Skeletal muscle cell (primary cell): Measurements from ENCODE around the gene PCBP2.

Source experiments
- DNase-seq: peaks from one replicate; pipeline ENCODE4 v3.0.0-alpha.2; 2010; ENCODE audit warnings: low read depth
- H3K4me3 ChIP-seq: 2 replicates; pipeline ENCODE4 v1.5.1; 2011; ENCODE audit warnings: low read depth, mild to moderate bottlenecking, control low read depth, low read length, moderate library complexity

Gene PCBP2

DNA sequence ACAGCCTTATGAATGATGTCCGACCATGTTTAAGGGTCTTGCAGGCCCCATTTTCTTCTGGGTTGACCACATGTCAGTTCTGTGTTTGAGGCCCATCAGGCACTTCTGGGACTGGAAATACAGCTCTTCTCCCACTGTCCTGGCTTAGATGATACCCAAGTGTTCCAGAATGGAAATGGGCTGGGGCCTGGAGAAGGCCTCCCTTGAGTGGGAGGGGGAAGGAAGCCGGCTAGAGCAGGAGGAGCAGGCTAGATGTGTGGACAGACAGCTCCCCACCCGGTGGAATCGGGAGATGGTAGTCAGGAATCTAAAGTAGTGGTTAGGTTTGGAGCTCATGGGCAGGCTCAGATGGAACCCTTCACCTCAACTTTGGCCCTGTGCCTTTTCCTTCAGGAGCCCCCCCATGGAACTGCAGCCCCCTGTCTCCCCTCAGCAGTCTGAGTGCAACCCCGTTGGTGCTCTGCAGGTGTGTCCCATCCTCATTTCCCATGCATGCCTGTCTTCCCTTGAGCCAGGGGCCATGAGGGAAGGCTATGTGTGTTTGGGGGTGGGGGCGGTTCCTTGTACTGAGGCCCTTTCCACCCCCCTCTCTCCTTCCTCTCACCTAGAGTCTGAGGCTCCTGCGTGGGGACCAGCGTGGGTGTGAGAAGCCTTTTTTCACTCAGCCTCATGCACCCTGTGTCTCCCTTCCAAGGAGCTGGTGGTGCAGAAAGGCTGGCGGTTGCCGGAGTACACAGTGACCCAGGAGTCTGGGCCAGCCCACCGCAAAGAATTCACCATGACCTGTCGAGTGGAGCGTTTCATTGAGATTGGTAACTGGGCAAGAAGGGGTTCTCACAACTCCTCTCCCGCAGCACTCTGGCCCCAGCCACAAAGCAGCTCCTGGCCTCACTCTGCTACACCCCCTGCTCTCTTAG, 52.4 kb downstream of the PCBP2 start:
- no peak for DNase-seq

DNA sequence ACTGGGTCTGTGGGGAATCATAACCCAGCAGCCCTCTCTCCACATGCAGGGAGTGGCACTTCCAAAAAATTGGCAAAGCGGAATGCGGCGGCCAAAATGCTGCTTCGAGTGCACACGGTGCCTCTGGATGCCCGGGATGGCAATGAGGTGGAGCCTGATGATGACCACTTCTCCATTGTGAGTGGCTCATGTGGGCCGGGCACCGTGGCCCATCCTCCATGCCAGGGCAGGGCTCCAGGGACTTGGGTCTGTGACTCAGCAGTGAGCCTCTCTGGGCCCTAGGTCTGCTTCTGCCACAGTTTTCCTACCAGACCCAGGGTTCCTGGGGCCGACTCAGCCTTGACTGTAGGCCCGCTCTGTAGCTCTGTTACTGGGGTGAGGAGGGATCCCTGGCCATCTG, 53.2 kb downstream of the PCBP2 start:
- no peak for DNase-seq

More for the DNA sequence above, 52.4 kb downstream of the PCBP2 start:
- H3K4me3 ChIP-seq, result no peak overlapping the region

DNA sequence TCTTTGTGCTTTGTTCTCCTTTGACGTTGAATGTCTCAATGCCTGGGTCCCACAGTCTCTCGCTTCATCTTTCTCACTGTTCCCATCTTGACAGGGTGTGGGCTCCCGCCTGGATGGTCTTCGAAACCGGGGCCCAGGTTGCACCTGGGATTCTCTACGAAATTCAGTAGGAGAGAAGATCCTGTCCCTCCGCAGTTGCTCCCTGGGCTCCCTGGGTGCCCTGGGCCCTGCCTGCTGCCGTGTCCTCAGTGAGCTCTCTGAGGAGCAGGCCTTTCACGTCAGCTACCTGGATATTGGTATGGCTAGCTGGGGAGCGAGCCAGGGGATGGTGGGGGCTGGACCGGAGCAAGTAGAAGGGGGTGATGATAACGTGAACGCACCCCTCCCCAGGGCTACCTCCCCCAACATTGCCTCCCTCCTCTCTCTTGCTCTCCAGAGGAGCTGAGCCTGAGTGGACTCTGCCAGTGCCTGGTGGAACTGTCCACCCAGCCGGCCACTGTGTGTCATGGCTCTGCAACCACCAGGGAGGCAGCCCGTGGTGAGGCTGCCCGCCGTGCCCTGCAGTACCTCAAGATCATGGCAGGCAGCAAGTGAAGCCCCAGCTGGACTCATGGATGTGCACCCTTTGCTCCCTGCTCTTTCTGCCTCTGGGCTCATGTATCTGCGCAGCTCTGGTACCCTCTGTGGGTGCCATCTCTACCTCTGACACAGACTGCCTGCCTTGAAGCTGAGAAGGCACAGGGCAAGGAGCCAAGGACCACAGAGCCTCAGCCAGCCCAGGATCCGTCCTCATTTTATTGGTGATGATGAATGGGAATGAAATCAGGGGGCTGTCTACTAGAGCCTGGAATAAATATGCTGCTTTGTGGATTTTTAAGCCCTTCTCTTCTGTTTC, 53.9 kb downstream of the PCBP2 start:
- H3K4me3 ChIP-seq, result no peak overlapping the region
- DNase-seq, result no peak

More for the DNA sequence above, 53.2 kb downstream of the PCBP2 start:
- no peak overlapping the region for H3K4me3 ChIP-seq

DNA sequence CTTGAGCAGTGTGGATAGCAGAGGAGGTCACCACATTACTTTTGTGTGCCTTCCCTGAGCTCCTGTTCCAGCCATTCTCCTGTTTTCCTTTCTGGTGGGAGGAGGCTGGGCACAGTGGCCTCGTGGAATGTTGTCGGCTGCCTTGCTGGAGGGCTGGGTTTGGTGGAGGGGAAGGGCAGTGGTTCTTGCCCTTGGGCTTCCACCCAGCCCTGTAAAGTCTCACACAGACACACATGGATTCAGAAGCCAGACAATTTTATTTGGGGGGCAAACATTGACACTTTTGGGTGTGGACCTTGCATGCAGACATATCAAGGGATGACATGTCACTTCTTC, 54.5 kb downstream of the PCBP2 start:
- no peak for DNase-seq
- H3K4me3 ChIP-seq, result no peak overlapping the region

DNA sequence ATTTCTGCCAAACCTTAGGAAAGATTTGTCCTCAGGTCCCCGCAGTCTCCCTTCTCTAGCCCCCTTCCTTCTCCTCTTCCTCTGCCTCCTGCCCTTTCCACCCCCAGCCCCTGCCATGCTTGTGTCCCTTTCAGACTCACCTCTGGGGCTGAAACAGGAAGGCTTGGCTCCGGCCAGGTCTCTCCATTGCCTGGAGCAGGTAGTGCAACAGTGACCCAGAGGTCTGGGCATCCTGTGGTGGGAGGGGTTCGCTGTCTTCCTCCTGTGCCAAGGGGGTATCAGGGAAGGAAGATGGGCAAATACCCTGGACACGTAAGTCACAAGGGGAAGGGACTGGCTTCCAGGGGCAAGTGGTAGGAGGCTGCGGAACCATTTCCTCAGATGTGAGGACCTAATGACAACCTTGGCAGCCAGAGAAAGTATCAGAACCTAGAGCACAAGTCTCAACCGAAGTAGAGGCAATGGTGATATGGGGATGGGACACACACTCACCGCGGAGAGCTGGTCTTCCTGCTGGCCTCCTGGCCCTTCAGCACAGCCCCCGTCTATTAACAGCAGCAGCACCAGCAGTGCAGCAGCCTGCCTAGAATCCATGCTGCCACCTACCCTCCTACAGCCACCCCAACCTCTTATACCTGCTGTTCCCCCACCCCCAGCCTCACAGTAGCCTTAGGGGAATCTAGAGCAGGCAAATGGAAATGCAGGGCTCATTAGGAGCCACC, 55.1 kb downstream of the PCBP2 start, which contains the start of gene NPFF:
Gene NPFF (minus strand): TSS at position 604 of the 722 bp plus-strand sequence. CDS start 10 bp downstream, at position 594.
- H3K4me3 ChIP-seq, result no peak within 1 kb of the TSS

DNA sequence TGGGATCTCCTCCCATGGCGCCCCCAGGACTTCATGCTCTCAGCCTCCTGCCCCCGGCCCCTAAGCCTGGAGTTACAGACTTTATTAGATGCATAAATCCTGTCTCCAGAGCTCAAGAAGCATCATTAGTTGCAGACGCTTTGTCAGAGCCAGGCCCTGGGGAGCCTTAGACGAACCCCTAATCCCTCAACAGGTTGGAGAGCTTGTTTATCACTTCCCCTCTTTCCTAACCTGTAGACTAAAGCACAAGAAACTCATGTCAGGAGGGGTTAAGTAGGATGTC, 55.6 kb downstream of the PCBP2 start:
- DNase-seq, result no peak
- no peak overlapping the region for H3K4me3 ChIP-seq

More for the DNA sequence above, 55.1 kb downstream of the PCBP2 start, which contains the start of gene NPFF:
- DNase-seq, result no peak

DNA sequence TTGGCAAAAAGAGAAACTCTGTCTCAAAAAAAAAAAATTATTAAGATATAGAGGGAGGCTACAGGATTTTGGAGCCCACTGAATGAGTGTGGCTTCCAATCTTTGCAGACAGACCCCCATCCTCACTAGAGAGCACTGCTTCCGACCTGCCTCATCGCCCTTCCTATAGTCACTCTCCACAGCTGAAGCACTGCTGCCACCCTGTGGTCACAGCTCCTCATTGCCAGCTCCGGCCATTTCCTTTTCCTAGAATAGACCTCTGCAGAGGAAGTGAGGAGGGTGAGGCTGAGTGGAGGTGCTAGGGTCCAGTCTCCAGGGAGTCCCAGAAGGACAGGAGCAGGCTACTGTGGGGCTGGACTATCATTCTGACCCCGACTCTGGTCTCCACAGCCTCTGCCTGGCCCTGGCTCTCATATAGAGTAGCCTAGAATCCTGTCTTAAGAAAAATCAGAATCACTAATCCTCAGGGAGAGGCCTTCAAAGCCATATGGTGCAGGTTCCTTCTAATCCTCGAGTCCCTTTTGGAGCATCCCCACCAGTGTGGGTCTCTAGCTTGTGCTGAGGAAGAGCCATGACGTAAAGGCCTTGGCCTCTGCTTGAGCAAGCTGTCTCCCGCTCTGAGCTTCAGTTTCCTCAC, 56.8 kb downstream of the PCBP2 start:
- no peak for DNase-seq
- no peak overlapping the region for H3K4me3 ChIP-seq

DNA sequence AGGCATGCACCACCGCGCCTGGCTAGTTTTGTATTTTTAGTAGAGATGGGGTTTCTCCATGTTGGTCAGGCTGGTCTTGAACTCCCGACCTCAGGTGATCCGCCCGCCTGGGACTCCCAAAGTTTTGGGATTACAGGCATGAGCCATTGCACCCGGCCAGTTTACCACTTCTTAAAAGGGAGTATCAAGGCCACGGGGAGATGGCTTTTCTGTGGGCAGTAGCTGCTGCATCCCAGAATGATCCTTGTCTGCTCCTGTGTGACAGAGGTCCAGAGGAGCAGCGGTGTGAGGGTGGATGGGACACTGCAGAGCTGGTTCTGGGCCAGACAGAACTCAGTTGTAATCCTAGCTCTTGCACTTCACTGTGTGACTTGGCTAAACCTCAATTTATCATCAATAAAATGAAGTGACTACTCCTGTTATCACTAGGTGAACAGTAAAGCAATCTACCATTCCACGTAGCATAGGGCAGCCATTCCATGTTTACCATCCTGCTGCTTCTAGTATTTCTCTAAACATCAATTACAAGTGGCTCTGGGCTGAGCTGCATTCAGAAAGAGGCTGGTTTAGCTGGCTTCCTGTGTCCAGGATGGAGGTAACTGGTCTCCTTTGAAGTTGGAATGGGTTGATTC, 58.4 kb downstream of the PCBP2 start:
- H3K4me3 ChIP-seq, result no peak overlapping the region
- no peak for DNase-seq

DNA sequence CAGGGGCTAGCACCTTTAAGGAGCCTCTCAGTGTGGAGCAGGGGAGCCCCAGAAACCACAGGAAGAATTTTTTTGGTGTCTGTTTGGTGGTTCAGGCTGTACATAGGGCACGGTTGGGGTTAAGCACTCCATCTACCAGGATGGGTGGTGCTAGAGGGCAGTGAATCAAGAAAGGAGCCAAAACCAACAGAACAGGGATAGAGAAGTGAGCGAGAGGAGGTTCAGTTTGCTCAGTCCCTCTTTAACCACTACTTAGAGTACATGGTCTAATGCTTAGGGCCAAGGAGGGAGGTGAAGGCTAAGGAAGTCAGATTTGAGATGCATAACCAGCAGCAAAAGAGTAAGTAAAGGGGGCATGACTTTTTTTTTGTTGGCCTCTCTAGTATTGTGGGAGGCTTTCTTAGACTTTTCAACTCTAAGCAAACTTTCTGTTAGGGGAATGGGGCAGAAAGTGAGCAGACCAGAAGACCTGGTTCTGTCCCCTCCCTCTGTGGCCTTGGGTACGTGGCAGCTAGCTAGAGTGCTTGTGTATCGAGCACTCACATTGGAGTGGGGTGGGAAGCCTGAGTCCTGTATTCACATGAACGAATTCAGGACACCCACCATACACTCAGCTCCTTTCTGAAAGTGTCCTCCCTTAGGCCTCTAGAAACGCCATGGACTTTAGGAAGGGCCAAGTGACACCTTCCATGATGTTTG, 62.0 kb downstream of the PCBP2 start:
- H3K4me3 ChIP-seq, result no peak overlapping the region
- no peak for DNase-seq

DNA sequence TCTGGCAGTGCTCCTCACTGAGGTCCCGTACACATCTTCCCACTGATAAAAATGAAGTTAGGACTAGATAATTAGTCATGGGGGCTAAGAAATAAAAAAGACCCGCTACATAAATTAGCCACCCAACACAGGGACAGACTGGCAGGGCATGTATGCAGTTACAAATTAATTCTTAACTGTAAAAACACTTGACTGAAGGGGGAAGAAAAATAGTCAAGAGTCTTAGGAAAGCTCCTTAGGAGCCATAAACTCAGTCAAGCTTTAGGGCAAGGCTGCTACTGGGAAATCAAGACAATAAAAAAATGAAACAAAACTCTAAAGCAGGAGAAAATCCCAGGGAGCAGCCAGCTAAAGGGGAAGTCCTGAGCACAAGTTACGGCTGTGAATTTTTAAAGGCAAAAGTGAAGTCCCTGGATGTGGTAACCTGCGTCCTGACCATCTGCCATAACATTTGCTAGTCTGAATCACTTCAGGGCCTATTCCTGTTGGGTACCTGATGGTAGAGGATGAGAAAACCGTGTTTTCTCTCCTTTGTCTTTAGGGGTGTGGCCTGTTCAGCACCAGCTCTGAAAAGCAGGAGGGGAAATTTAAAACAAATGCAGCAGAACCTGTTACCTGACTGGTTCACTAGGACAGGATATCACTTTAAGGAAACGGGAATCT, 62.9 kb downstream of the PCBP2 start:
- no peak overlapping the region for H3K4me3 ChIP-seq
- DNase-seq, result no peak

DNA sequence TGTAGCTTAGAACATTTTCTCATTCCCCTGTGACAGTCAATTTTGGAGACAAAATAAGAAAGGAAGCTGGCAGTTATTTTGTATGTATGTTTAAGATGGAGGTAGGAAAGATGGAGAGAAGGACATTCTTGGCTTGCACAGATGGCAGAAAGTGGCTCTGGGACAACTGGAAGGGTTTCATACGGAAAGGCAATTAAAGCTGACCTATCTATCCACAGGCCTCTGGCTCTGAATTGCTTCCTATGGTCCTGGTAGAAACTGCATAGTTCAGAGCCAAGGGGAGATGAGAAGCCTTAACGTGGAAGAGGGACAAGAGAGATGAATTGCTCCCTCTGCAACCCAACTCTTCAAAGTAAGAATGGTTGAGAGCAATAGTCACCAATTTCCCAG, 63.4 kb downstream of the PCBP2 start:
- DNase-seq, result no peak
- no peak overlapping the region for H3K4me3 ChIP-seq

DNA sequence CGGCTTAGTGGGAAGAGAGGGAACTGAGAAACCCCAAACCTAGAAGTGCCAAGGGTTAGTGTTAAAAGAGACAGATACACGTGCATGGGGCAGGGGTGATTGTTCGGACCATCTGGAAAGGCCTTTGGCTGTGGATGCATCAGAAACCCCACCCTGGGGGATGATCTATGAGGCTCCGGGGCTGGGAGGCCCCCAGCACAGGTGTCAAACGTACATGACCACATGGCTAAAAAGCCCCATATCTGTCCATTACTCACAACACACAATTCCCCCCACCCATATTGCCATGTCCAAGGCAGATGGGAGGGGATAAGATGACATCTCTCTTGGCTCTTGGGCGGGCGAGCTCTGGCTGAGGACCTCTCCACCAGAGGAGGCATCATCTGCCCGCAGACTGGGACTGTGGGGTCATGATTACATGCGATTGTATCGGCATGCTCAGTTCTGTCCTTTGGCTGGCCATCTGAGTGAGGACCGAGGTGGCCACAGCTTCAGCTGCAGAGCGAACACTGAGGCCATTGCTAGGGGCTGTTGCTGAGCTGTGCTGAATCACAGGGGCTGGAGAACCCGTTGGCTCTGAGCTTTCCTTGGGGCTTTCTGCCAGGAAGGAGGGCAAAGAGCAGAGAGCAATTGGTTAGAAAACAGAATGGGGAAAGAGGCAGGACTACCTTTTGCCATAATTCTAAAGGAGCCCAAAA, 65.0 kb downstream of the PCBP2 start:
- H3K4me3 ChIP-seq, result no peak overlapping the region

DNA sequence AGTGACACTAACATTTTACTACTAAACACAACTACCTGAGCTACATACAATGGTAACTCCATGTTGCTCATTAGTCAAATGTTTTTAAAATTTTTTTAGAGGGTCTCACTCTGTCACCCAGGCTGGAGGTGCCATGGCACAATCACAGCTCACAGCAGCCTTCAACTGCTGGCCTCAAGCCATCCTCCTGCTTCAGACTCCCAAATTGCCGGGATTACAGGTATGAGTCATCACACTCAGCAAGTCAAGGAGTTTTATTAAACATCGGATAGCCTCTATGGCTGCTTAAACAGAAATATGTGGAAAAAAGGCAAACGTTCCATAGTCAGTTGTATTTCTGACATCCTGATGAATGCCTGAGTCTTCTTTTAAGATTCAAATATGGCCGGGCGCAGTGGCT, 66.5 kb downstream of the PCBP2 start:
- DNase-seq, result no peak
- no peak overlapping the region for H3K4me3 ChIP-seq

More for the DNA sequence above, 65.0 kb downstream of the PCBP2 start:
- DNase-seq, result no peak

DNA sequence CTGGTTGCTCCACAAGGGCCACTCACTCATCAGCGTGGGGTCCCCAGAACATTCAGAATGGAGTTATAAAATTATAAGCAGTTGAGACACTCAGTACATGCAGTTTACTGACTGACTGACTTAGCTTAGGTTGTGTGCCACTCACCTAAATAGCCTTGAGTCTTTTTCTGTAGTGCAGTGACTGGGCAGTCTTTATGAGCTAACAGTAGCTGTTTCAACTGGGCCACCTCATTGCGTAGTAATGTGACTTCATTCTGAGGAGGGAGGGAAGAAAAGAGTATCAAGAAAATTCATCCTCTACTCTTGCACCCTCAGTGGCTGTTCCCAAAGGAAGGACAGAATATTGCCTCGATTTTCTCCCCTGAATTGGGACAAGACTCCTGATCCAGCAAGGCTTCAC, 71.2 kb downstream of the PCBP2 start:
- H3K4me3 ChIP-seq, result no peak overlapping the region

DNA sequence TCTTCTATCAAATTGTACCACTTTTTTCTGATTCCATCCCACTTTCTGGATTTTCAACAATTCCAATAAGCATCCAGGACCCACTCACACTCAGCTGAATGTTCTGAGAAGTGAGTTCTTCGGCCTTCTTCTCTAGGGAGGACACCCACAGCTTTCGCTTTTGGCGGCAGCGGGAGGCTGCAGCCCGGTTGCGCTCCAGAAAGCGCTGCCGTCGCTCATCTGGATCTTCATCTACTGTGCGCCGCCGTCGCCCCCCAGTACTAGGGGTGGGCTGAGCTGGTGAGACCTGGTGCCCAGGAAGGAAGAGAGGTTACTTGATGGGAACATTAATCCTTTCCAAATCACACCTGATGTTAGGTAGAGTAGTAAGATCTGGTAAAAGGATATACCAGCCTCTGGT, 72.6 kb downstream of the PCBP2 start:
- H3K4me3 ChIP-seq, result no peak overlapping the region
- no peak for DNase-seq

More for the DNA sequence above, 71.2 kb downstream of the PCBP2 start:
- no peak for DNase-seq

DNA sequence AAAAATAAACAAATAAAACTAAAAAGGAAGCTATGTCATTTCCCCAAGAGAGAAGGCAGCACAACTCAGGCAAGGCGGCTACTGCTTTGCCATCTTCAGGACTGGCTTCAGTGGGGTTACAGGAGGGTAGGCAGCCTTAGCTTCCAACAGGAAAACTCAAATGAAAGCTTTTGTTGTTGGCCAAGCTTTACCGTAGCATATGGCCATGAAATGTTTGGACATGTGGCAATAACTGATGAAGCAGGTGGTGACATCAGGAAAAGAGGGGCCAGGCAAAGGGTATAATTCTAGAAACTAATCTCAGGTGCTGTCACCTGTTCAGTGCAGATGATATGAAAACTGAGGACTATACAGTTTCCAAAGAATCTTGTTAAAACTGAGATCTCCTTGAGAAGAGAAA, 78.2 kb downstream of the PCBP2 start:
- no peak overlapping the region for H3K4me3 ChIP-seq
- DNase-seq, result no peak
